GM19240 (cell line): ENCODE data around the gene RNF187.

Experiments used
- DNase-seq: peaks from one replicate; pipeline ENCODE4 v3.0.0; 2011; ENCODE audit warnings: low spot score; ENCODE audit not compliant: insufficient read length

RNF187 gene

GRCh38 chr1:228508840-228509415 is 21.7 kb downstream of the RNF187 start:
- no peak for DNase-seq

GRCh38 chr1:228510101-228510802 is 23.1 kb downstream of the RNF187 start:
- no peak for DNase-seq

- DNase-seq = no peak
These were observed 23.7 kb downstream of the RNF187 start for GRCh38 chr1:228510803-228511413.

- DNase-seq = no peak
These were observed 24.6 kb downstream of the RNF187 start for GRCh38 chr1:228511546-228512445.

GRCh38 chr1:228512781-228513198 is 25.6 kb downstream of the RNF187 start:
- no peak for DNase-seq

- no peak for DNase-seq
These were observed 26.2 kb downstream of the RNF187 start for GRCh38 chr1:228513236-228513900.

- no peak for DNase-seq
These were observed 27.2 kb downstream of the RNF187 start for GRCh38 chr1:228514421-228514820.

- DNase-seq = peak; percentile 19
These were observed 28.1 kb downstream of the RNF187 start for GRCh38 chr1:228515200-228515834.

- no peak for DNase-seq
These were observed 30.5 kb downstream of the RNF187 start for GRCh38 chr1:228517655-228518054.

GRCh38 chr1:228527596-228527995 is 40.4 kb downstream of the RNF187 start:
- DNase-seq = no peak

GRCh38 chr1:228528612-228529011 is 41.4 kb downstream of the RNF187 start:
- DNase-seq = no peak

- DNase-seq = no peak
These were observed 43.0 kb downstream of the RNF187 start for GRCh38 chr1:228530086-228530758.

GRCh38 chr1:228530951-228531731 is 44.0 kb downstream of the RNF187 start:
- DNase-seq = no peak

- no peak for DNase-seq
These were observed 51.6 kb downstream of the RNF187 start for GRCh38 chr1:228538831-228539230.

- DNase-seq = no peak
These were observed 53.2 kb downstream of the RNF187 start for GRCh38 chr1:228540161-228540917.

GRCh38 chr1:228541725-228542124 is 54.5 kb downstream of the RNF187 start:
- no peak for DNase-seq

- no peak for DNase-seq
These were observed 55.2 kb downstream of the RNF187 start for GRCh38 chr1:228542376-228542775.

- no peak for DNase-seq
These were observed 55.8 kb downstream of the RNF187 start for GRCh38 chr1:228542981-228543380.

GRCh38 chr1:228543396-228543795 is 56.2 kb downstream of the RNF187 start:
- DNase-seq = no peak
